Measurements from ENCODE around the gene DGKI. TPM values are rescaled to one million over a fixed set of nuclear protein-coding genes. Genes with fewer than 3 reads are reported as not detected.

Gene DGKI
- total RNA-seq, 1 experiment from 2014 or later, result 0.55 TPM

- Histone ChIP-seq H3K4ac (ENCODE audit: low read depth, low read length) (no peak overlapping the region), H3K56ac (ENCODE audit: insufficient read length, low read depth, low read length) (no peak overlapping the region), H3K18ac (ENCODE audit: insufficient read length, low read depth, low read length) (no peak overlapping the region), H2AK5ac (ENCODE audit: insufficient read length, low read length) (no peak overlapping the region), H3K9ac (ENCODE audit: extremely low read depth, insufficient read length, low read length) (no peak overlapping the region), H3T11ph (ENCODE audit: low read length) (no peak overlapping the region), H3K4me1 (ENCODE audit: insufficient read depth, low read length) (no peaks in the 10 kb centered on the region), H2BK120ac (ENCODE audit: low read depth, low read length, poor library complexity, severe bottlenecking) (no peak overlapping the region), H3K79me2 (ENCODE audit: insufficient read depth, low read length) (no peaks in the 10 kb centered on the region), H4K5ac (ENCODE audit: insufficient read length, low read depth, low read length) (no peak overlapping the region), H4K20me1 (ENCODE audit: control insufficient read depth, insufficient read depth, insufficient read length) (no peaks in the 10 kb centered on the region), H2BK20ac (ENCODE audit: low read depth, low read length, poor library complexity, severe bottlenecking) (no peak overlapping the region), H3K27ac (ENCODE audit: insufficient read length, low read depth, low read length) (no peak overlapping the region), H3K4me2 (ENCODE audit: insufficient read depth, insufficient read length, low read length) (no peak overlapping the region), H3K27me3 (ENCODE audit: insufficient read depth, low read length) (no peaks in the 10 kb centered on the region), H2BK12ac (ENCODE audit: insufficient read length, low read depth, low read length) (no peak overlapping the region), H3K23me2 (ENCODE audit: insufficient read length, low read depth, low read length, poor library complexity, severe bottlenecking) (no peaks in the 10 kb centered on the region), H3K23ac (ENCODE audit: insufficient read length, low read depth, low read length) (no peak overlapping the region), H3K9me3 (ENCODE audit: control insufficient read depth, low read depth, low read length) (no peaks in the 10 kb centered on the region), H2BK5ac (ENCODE audit: insufficient read length, low read length) (no peak overlapping the region), H2BK15ac (ENCODE audit: low read depth, low read length) (no peak overlapping the region), H3K14ac (ENCODE audit: insufficient read depth, low read length) (no peak overlapping the region), H4K8ac (replicated peaks; ENCODE audit: insufficient read length, low read depth, low read length) (no peak overlapping the region), H2AFZ (ENCODE audit: low read length) (no peak overlapping the region), H3K79me1 (ENCODE audit: insufficient read depth, low read depth, low read length, poor library complexity, severe bottlenecking) (no peaks in the 10 kb centered on the region), H4K91ac (ENCODE audit: insufficient read length, low read depth, low read length) (no peak overlapping the region)
- no peak for DNase-seq
- no CpG with 5 or more reads among the region's 3 CpGs for WGBS (ENCODE audit: extremely low coverage, insufficient read length, low lambda C conversion rate)
- Mint-ChIP-seq H3K4me3 (no peak overlapping the region), H3K4me1 (peaks cover 11 to 17% of the 10 kb centered on the region in 2 experiments), H3K36me3 (ENCODE audit: insufficient read depth in 1 of 3, low read depth in 3 of 3) (no peaks in the 10 kb centered on the region), H3K27ac (no peak overlapping the region), H3K27me3 (ENCODE audit: low read depth) (no peaks in the 10 kb centered on the region; the same call in 1 of the 2 replicates), H3K9me3 (no peaks in the 10 kb centered on the region)
- no peak for TF ChIP-seq CTCF (conservative IDR thresholded peaks at IDR 0.05)
Observed at GRCh38 chr7:137613006-137613525, 233.7 kb downstream of the DGKI start.
